Cardiac fibroblast (primary cell): ENCODE data around the gene OR10H5.
"Not testable (repeated sequence)": the region's sequence is repeated elsewhere in the genome, so short reads cannot be mapped to it uniquely, and the experiment has no call there.

ENCODE experiments used
- DNase-seq, 2 donors: peaks; one replicate each; pipeline versions ENCODE4 v3.0.0 to v3.0.0-alpha.2; 2010; ENCODE audit warnings: low read depth in 2 of 2
- H3K4me3 ChIP-seq, 2 donors: replicated peaks in 1 of 2; 1 replicate in 1 of 2; 2 replicates in 1 of 2; pipeline ENCODE4 v1.5.1; 2011; ENCODE audit warnings: low read depth in 2 of 2, low read length in 2 of 2, mild to moderate bottlenecking in 2 of 2, moderate library complexity in 1 of 2
- CTCF ChIP-seq: IDR thresholded peaks from one replicate; pipeline ENCODE4 v1.5.1; 2011; ENCODE audit warnings: low read depth, mild to moderate bottlenecking, low read length, inconsistent platforms

The OR10H5 gene

GRCh38 chr19:15828121-15828610 lies 40.7 kb downstream of the OR10H5 start:
- no peak for DNase-seq
- no peak for TF ChIP-seq CTCF
- H3K4me3 ChIP-seq = no peak overlapping the region

GRCh38 chr19:15828611-15829305 lies 41.3 kb downstream of the OR10H5 start:
- H3K4me3 ChIP-seq, DNase-seq: not testable (repeated sequence)

GRCh38 chr19:15829306-15829698 lies 41.8 kb downstream of the OR10H5 start:
- no peak for TF ChIP-seq CTCF
- no peak for DNase-seq
- no peak overlapping the region for H3K4me3 ChIP-seq

GRCh38 chr19:15829786-15830185 lies 42.3 kb downstream of the OR10H5 start:
- no peak for DNase-seq
- H3K4me3 ChIP-seq = no peak overlapping the region
- TF ChIP-seq CTCF = no peak

GRCh38 chr19:15831626-15832025 lies 44.2 kb downstream of the OR10H5 start:
- TF ChIP-seq CTCF = no peak
- DNase-seq = no peak

GRCh38 chr19:15834232-15834631 lies 46.8 kb downstream of the OR10H5 start:
- H3K4me3 ChIP-seq, DNase-seq: not testable (repeated sequence)

More at GRCh38 chr19:15831626-15832025, 44.2 kb downstream of the OR10H5 start:
- H3K4me3 ChIP-seq = no peak overlapping the region

- not testable (repeated sequence) for DNase-seq
- peak overlapping the region; percentile 72 to 83 for H3K4me3 ChIP-seq
These were observed 48.3 kb downstream of the OR10H5 start for GRCh38 chr19:15835565-15836329.

GRCh38 chr19:15836330-15837220 lies 49.1 kb downstream of the OR10H5 start:
- peak; percentile 92 to 94 for DNase-seq
- peak overlapping the region; percentile 72 to 83 for H3K4me3 ChIP-seq
- no peak for TF ChIP-seq CTCF
